ENCODE measurements around the gene SASH1. TPM values are rescaled to one million over a fixed set of nuclear protein-coding genes. Genes with fewer than 3 reads are reported as not detected.

SASH1 gene
- total RNA-seq, 4 donors from 2014 or later: 55.3 to 118 (median 79.6) TPM

DNA sequence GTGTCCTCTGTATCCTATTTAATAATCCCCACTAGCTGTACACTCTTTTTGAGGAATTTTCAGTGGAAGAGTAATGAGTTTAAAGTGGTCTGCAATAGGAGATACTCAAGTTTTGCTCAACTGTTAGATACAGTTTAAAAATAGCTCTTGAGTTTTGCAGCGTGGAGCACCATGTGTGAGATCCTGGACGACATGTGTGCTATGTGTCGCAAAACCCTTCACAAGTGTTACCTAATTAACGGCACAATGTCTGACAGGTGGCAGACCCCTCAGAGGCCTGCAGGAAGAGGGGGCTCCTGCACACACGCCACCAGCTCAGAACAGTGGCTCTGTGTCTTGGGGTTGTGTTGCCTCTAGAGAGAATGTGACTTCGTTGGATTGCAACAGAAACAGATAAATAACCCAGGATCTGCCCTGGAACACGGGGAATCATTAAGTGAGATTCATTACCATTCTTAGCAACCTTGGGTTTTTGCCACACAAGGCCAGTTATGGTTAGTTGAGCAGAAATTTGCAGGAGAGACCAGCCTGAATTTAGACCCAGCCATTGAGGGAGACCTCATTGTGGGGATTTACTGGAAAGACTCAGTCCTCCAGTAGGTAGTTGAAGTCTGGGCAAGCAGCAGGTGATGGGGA, 73.8 kb downstream of the SASH1 start:
- H3K36me3 ChIP-seq: no peaks in the 10 kb centered on the region
- H3K27me3 ChIP-seq: no peaks in the 10 kb centered on the region
- no peaks in the 10 kb centered on the region for H3K9me3 ChIP-seq
- TF ChIP-seq, protein P1, sequence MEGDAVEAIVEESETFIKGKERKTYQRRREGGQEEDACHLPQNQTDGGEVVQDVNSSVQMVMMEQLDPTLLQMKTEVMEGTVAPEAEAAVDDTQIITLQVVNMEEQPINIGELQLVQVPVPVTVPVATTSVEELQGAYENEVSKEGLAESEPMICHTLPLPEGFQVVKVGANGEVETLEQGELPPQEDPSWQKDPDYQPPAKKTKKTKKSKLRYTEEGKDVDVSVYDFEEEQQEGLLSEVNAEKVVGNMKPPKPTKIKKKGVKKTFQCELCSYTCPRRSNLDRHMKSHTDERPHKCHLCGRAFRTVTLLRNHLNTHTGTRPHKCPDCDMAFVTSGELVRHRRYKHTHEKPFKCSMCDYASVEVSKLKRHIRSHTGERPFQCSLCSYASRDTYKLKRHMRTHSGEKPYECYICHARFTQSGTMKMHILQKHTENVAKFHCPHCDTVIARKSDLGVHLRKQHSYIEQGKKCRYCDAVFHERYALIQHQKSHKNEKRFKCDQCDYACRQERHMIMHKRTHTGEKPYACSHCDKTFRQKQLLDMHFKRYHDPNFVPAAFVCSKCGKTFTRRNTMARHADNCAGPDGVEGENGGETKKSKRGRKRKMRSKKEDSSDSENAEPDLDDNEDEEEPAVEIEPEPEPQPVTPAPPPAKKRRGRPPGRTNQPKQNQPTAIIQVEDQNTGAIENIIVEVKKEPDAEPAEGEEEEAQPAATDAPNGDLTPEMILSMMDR (IDR thresholded peaks at IDR 0.05): no peak
- no peak for TF ChIP-seq POLR2A (IDR thresholded peaks at IDR 0.05)
- peaks cover 17 to 59% (median 42%) of the 10 kb centered on the region in 3 donors for H3K4me1 ChIP-seq
- WGBS, 2 donors: 70 to 81% methylated on average over 5 to 7 of the region's 7 CpGs
- no peak overlapping the region for H3K4me3 ChIP-seq
- no peak for DNase-seq
- H3K27ac ChIP-seq: peak overlapping the region in 3 of 4 donors; percentile 44 to 71 (median 70)
- intact Hi-C loops (cut with DNase I): no loop called here

DNA sequence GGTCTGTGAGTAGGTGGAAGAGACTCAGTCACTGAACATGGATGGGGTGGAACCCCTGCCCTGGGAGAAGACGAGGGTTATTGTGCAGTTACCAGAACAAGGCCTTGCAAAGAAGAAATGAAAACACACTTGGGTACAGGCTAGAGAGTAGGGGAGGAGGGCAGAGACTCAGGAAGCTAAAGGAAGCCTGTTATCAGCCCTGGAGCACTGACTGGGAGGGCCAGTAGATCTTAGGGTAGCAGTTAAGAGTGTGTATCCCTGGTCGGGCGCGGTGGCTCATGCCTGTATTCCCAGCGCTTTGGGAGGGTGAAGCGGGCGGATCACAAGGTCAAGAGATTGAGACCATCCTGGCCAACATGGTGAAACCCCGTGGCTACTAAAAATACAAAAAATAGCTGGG, 74.4 kb downstream of the SASH1 start:
- peak overlapping the region in 3 of 4 donors; percentile 44 to 71 (median 70) for H3K27ac ChIP-seq
- H3K9me3 ChIP-seq: no peaks in the 10 kb centered on the region
- H3K4me1 ChIP-seq: peaks cover 17 to 57% (median 37%) of the 10 kb centered on the region in 3 donors
- WGBS, 2 donors: 93 to 96% methylated on average over 8 of the region's 8 CpGs
- H3K27me3 ChIP-seq: no peaks in the 10 kb centered on the region
- TF ChIP-seq, protein P1 (IDR thresholded peaks at IDR 0.05): no peak
- no peak for TF ChIP-seq POLR2A (IDR thresholded peaks at IDR 0.05)
- H3K4me3 ChIP-seq: no peak overlapping the region
- peaks cover 0 to 3% (median 0%) of the 10 kb centered on the region in 3 donors for H3K36me3 ChIP-seq
- DNase-seq: no peak
- intact Hi-C loops (cut with DNase I): no loop called here

DNA sequence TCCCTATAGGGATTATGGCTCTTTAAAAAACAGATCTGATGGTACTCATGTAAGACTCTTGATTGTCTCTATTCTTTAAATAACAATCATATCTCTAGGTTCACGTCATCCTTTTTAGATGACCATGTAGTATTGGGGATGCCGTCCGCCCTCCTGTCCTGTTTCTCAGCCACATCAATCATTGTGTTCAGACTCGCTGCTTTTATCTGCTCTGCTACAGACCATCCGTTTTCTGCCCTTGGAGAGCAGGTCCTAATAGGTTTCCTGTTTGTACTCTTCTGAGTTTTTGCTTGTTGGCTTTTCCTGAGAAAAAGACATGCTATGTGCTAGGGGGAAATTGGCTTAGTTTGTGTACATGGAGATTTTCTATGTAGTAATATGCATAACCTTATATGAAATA, 76.8 kb downstream of the SASH1 start:
- Histone ChIP-seq H3K4me1 (peaks cover 15 to 56% (median 35%) of the 10 kb centered on the region in 3 donors), H3K36me3 (peaks cover 0 to 11% (median 0%) of the 10 kb centered on the region in 3 donors), H3K9me3 (no peaks in the 10 kb centered on the region), H3K27ac (no peak overlapping the region), H3K4me3 (no peak overlapping the region), H3K27me3 (no peaks in the 10 kb centered on the region)
- WGBS, 2 donors: 76 to 85% methylated on average over 5 of the region's 5 CpGs
- intact Hi-C loops (cut with DNase I): no loop called here
- DNase-seq: no peak
- no peak for TF ChIP-seq POLR2A (IDR thresholded peaks at IDR 0.05)
- TF ChIP-seq, protein P1 (IDR thresholded peaks at IDR 0.05): no peak

DNA sequence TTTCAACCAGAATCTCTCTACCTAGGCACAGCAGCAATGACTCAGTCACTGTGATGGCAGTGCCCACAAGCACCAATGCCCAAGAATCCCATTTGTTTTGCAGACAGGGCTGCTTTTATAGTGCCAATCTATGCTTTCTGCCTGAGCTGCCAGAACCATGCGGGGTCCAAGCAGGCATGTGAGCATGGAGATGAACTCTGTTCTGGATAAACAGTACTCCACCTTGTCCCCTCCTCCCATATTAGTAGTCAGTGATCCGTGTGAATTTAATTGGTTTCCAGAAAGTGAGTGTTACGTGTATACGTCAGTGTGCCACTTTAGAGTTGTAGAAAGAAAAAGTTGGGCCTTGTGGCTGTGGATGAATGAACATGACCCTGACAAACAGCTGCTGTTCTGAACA, 79.4 kb downstream of the SASH1 start:
- Histone ChIP-seq H3K36me3 (peaks cover 0 to 11% (median 0%) of the 10 kb centered on the region in 3 donors), H3K9me3 (no peaks in the 10 kb centered on the region), H3K27ac (peak overlapping the region in 3 of 4 donors; percentile 14 to 68 (median 38)), H3K4me3 (no peak overlapping the region), H3K27me3 (no peaks in the 10 kb centered on the region), H3K4me1 (peaks cover 0 to 34% (median 9%) of the 10 kb centered on the region in 3 donors)
- intact Hi-C loops (cut with DNase I): no loop called here
- no peak for TF ChIP-seq POLR2A (IDR thresholded peaks at IDR 0.05)
- TF ChIP-seq, protein P1 (IDR thresholded peaks at IDR 0.05): no peak
- DNase-seq: no peak
- 85 to 89% methylated on average over 4 of the region's 4 CpGs for WGBS, 2 donors

DNA sequence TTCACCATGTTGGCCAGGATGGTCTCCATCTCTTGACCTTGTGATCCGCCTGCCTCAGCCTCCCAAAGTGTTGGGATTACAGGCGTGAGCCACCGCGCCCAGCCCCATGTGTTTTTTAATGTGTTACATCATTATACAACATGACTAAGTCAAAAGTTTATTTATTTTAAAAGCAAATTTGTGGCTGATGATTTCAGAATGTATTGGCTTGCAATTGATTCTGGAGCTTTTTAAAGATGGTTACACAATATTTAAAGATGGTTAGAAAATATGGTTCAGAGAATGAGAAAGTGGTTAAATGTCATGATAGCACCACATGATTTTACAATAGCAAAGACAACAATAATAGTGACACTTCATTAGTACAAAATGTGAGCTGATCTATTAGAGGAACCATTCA, 80.5 kb downstream of the SASH1 start:
- Histone ChIP-seq H3K4me1 (peaks cover 0 to 30% (median 7%) of the 10 kb centered on the region in 3 donors), H3K27me3 (no peaks in the 10 kb centered on the region), H3K4me3 (no peak overlapping the region), H3K27ac (peak overlapping the region in 3 of 4 donors; percentile 64 to 77 (median 68)), H3K9me3 (no peaks in the 10 kb centered on the region), H3K36me3 (peaks cover 0 to 11% (median 0%) of the 10 kb centered on the region in 3 donors)
- DNase-seq: no peak
- intact Hi-C loops (cut with DNase I): no loop called here
- 68 to 75% methylated on average over 4 of the region's 4 CpGs for WGBS, 2 donors
- TF ChIP-seq POLR2A (IDR thresholded peaks at IDR 0.05): no peak
- TF ChIP-seq, protein P1 (IDR thresholded peaks at IDR 0.05): no peak

Data from esophagus squamous epithelium (tissue), 5 donors.